HuH-7 (cell line): ENCODE measurements around the gene DPT.

Experiments
- DNase-seq: peaks from one replicate; pipeline ENCODE4 v3.0.0; 2011; ENCODE audit warnings: low spot score

DPT gene

DNA sequence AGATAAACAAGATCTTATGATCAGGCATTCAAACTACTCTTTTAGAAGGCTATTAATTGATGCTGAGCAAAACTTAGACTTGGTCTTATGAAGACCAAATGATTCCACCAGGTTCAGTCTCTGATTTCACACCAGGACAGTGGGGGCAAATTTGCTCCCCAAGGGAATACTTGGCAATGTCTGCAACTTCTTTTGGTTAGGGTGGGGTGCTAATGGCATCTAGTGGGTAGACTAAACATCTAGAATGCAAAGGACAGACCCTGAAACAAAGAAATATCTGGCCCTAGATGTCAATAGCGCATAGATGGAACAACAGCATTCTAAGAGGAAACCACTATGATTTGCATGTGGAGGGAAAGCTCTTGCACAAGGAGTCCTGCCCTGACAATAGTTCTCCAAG lies 30.6 kb downstream of the DPT start:
- DNase-seq, result no peak

- no peak for DNase-seq
These were observed 31.5 kb downstream of the DPT start for GRCh38 chr1:168697356-168698126.

- no peak for DNase-seq
These were observed 32.8 kb downstream of the DPT start for GRCh38 chr1:168696125-168696760.

GRCh38 chr1:168693872-168694238 lies 35.2 kb downstream of the DPT start:
- no peak for DNase-seq

- no peak for DNase-seq
These were observed 35.7 kb downstream of the DPT start for GRCh38 chr1:168693197-168693871.

DNA sequence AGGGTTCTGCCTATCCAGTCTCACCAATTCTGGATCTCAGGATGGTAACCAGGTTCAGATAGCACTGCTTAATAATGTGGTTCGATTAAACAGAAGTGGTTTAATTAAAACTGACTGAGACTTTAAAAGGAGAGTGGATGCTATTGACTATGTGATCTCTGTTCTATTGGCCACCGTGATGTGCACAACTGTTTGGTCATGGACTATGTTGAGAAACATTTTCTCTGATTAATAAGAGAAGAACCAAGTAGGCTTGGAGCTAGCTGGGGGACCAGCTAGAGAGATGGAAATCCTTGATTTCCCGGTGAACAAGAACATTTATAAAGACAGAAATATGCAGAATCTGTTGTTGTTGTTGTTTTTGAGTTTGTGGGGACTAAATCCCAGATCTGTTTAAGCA lies 36.5 kb downstream of the DPT start:
- DNase-seq, result no peak

- no peak for DNase-seq
These were observed 37.5 kb downstream of the DPT start for GRCh38 chr1:168691541-168691940.

DNA sequence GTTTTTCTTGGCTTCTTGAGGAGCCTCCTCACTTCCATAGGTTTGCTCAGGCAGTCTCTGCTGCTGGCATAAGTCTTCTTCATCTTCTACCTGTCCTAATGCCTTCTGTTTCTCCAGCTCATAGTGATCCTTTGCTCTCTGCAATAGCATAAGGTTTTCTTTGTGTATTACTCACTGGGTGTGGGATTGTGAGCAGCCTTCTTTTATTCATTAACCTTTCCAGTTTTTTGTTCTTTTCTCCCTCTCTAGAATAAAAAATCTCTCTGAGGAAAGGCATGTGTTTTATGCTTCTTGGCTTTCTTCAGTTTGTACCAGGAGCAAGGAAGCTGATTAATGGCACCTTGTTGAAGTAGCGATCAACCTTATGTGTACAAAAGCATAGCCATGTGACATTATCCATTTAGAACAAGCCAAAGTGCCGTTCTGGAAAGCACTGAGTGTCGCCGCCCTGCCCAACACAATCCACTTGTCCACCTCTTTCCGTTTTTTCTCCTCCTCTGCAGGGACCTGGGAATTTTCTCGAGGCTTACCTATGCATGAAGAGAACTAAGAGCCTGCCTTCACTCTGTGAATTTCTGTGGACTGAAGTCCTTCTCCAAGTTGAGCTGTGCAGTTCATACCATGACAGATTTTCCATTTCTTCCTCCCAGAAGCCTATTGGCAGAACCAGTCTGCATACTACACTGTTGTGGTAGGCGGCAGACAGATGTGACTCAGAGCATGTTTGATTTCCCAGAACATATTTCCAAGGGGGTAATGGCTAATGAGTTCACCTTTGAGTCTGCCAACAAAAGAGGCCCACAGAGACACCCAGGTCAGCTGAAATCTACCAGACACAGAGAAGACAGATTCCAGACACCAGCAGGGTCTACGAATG lies 39.0 kb downstream of the DPT start:
- no peak for DNase-seq

DNA sequence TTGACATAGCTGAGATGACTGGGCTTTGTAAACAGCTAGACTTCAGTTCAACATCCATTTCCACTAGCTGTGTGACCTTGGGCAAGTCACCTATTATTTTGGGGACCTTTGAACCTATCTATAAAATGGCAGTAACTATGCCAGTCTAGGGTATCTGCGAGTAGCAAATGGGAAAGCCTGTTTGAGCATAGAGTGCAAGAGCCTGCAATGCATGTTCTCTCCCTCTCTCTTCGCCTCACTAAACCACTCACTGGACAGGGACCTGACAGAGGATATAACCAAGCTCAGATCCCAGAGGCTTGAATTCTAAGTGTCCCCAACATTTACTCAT lies 39.7 kb downstream of the DPT start:
- no peak for DNase-seq

DNA sequence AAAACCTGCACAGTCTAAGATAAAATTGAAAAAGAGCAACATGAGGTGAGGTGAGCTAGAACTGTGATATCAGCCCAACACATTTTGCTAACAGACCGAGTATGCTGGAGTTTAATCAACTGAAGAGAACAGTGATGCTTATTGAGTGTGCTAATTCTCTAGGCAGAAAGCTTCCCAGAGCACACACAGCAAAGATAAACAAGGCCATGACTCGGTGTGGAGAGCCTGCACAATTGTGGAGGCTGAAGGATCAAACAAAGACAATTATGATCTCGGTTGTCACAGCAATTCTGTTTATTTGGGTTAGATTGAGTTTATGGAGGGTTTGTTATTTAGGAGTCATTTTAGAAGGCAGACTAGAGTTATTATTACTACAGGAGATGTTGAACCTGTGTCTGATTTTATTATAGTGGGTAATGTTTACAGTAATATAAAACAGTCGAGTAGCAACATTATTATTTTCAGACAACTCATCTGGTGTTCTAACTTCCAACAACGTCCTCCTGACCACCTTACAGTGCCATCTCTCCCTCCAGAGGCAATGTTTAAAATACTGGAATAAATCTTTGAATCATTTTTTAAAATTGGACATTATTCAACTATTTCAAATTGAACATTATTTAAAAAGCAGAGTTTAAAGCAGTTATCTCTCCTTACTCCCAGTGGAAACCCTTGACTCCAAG lies 40.2 kb downstream of the DPT start:
- DNase-seq, result no peak

- DNase-seq, result peak; percentile 28
These were observed 41.2 kb downstream of the DPT start for GRCh38 chr1:168687816-168688215.

GRCh38 chr1:168686666-168687065 lies 42.3 kb downstream of the DPT start:
- DNase-seq, result no peak

DNA sequence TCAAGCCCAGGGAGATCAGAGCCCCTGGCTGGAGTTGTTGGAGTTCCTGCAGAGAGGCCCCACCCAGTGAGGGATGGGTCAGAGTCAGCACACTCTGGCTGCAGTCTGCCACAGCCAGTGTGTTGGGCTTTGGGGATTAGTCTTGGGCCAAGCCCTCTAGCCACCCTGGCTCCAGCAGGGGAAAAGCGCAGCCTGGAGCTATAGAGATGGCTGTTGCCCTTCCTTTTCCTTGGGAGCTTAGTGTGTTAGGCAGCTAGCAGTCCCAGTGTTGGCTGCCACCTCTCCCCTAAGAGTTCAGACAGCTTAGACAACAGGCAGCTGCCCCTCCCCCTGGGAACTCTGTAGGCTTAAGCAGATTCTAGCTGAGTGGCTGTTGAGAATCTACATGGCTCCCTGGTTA lies 45.1 kb downstream of the DPT start:
- DNase-seq, result no peak

GRCh38 chr1:168676861-168677260 lies 52.1 kb downstream of the DPT start:
- no peak for DNase-seq

- DNase-seq, result no peak
These were observed 52.8 kb downstream of the DPT start for GRCh38 chr1:168676029-168676812.

GRCh38 chr1:168673974-168674683 lies 54.9 kb downstream of the DPT start:
- DNase-seq, result no peak

- DNase-seq, result no peak
These were observed 56.7 kb downstream of the DPT start for GRCh38 chr1:168672278-168672677.

GRCh38 chr1:168671782-168672181 lies 57.2 kb downstream of the DPT start:
- DNase-seq, result no peak

GRCh38 chr1:168665975-168666374 lies 63.0 kb downstream of the DPT start:
- no peak for DNase-seq

DNA sequence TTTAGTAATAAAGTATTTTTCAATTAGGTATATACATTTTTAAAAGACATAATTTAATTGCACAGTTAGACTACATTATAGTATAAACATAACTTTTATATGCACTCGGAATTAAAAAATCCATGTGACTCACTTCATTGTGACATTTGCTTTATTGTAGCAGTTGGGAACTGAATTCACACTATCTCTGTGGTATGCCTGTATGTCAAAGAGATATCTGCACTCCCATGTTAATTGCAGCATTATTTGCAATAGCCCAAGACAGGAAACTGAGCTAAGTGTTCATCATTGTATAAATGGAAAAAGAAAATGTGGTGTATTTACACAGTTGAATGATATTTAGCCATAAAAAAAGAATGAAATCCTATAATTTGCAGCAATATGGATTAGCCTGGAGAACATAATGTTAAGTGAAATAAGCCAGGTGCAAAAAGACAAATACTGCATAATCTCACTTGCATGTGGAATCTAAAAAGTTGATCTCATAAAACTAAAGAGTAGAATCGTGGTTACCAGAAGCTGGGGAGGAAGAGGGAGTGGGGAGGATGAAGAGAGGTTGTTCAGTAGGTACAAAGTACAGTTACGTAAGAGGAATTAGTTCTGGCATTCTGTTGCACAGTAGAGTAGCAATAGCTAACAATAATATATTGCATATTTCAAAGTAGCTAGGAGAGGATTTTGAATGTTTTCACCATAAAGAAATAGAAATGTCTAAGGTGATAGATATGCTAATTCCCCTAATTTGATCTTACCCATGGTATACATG lies 64.8 kb downstream of the DPT start:
- DNase-seq, result peak; percentile 41
